Amniotic stem cell (primary cell): ENCODE results near the gene DUSP1.

ENCODE experiments used
- DNase-seq: peaks from one replicate; lab custom pipeline; 2025; lab: John Stamatoyannopoulos, UW

Gene DUSP1

GRCh38 chr5:172743112-172743959 is 27.7 kb downstream of the DUSP1 start:
- DNase-seq, result no peak

DNA sequence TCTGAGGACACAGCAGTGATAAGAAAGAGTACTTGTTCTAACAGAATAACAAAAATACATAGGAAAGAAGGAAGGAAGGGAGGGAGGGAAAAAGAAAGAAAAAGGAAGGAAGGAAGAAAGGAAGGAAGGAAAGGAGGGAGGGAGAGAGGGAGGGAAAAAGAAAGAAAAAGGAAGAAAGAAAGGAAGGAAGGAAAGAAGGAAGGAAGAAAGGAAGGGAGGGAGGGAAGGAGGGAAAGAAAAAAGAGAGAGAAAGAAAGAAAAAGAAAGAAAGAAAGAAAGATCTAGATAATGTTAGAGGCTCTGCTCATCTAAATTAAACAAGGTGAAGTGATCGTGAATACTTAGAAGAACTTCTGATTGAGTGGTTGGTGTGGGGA is 29.8 kb downstream of the DUSP1 start:
- no peak for DNase-seq

DNA sequence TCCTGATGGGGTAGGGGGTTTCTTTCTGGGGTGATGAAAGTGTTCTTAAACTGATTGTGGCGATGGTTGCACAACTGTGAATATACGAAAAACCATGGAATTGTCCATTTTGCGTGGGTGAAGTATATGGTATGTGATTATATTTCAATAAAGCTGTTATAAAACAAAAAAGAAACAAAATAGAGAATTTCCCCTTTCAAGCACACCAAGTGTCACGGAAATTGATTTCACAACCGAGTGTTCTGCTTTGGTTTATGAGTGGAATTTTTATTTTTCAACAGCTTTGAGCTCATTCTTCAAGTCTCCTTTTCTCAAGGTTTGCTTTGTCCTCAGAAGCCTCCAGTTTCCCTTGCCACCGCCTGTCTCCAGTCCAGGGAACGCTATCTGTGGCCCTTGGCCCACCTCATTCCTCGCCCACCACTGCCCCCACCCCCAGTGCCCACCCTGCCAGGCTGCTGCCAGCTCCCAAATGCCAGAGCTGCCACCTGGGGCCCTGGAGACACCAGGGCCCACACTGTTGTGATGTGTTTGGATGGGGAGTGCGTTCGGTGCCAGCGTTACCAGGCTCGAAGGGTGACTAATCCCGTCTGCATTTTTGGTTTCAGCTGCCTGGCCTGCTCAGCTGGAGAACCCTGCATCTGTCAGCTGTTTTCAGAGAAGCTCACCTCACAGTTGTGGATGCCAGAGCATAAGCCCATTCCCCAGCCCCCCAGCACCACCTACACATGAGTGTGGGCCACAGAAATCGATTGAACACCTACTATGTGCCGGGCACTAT is 30.4 kb downstream of the DUSP1 start:
- peak; percentile 85 for DNase-seq

DNA sequence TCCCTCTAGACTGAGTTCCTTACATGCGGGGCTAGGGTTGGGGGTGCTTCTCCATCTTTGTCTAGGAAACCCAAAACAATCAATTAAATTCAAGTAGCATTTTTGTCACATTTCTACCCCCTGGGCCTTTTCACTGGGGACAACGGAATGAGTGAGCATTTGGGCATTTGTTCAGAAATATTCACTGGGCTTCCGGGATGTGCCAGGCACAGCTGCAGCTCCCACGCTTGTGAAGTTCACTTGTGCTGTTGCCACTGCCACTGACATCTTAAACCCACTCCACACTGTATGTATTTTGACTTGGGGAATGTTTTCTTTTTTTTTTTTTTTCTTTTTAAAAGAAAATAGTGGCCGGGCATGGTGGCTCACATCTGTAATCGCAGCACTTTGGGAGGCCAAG is 31.6 kb downstream of the DUSP1 start:
- DNase-seq, result no peak

DNA sequence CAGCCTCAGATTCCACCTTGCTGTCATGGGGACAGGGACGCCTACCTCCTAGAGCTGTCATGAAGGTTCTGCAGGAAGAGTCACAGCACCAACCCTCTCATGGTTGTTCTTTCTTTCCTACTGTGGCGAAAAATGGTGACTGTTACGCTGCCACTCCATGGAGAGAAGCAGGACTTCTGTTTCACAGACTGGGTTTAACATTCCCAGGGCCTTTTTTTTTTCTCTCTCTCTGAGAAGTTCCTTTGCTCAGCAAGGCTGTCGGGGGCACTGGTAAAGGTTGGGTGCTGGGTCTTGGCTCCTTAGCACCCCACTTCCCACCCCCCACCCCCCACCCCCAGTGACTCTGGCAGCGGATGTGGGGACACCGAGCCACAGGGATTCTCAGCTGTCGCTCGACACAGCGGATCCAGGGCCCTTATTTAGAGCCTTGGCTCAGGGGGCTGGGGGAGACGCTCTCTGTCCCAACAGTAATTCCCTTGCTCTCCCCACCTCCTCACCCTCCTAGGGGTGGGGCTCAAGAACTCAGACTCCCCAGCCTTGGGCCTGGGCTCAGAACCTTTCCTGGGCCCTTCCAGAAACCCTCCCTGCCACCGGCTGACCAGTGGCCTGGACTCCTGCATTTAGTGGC is 34.4 kb downstream of the DUSP1 start:
- no peak for DNase-seq

GRCh38 chr5:172735141-172735831 is 35.7 kb downstream of the DUSP1 start:
- no peak for DNase-seq

- no peak for DNase-seq
Observed at GRCh38 chr5:172733974-172734346, 37.0 kb downstream of the DUSP1 start.

DNA sequence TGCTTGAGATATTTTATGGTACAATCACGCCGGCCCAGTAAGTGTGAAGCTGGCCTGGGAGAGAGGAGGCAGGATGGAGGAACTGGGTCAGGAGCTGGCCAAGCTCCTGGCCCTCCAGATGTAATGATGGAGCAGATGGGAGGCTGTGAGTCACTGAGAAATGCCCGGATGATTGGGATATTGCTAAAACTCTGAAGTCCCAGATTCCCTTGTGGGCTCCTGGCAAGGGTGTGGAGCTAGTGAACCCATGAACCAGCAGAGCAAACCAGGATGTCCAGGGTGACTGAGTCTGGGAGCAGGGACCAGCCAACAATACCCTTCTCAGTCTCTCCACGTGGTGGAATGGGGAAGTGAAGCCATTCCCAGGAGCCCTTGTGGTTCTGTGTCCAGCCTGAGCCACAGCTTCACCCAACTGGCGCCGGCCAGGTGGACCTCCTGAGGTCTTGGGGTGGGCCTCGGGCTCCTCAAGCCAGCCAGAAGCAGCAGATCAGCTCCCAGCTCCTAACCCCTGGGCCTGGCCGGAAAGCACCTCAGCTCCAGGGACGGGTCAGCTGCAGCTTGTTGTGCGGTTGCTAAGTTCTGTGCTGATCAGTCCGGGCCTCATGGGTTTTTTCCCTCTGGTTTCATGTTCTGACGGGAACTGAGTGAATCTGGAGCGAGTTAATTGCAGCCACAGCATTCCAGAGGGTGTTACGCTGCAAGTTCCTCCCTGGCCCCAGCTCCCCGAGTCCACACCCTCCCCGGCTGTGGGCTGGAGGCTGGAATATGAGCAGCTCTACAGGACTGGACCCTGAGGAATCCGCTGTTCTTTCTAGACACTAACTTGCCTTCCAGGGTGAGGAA is 37.6 kb downstream of the DUSP1 start:
- DNase-seq, result peak; percentile 88

GRCh38 chr5:172732201-172732865 is 38.7 kb downstream of the DUSP1 start:
- no peak for DNase-seq

DNA sequence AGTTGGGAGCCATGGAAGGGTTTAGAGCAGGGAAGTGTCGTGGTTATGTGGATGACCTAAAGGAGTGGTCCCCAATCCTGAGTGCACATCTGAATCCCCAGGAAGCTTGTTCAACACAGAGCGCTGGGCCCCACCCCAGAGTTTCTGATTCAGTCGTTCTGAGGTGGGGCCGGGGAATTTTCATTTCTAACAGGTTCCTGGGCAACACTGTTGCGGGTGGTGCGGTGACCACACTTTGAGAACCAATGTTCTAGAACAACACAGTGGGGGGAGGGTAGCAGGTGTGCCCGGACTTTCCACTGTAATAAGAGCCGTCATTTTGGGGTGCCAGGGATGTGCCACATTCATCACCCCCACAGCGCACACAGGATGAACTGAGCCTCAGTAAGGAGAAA is 39.3 kb downstream of the DUSP1 start:
- no peak for DNase-seq

DNA sequence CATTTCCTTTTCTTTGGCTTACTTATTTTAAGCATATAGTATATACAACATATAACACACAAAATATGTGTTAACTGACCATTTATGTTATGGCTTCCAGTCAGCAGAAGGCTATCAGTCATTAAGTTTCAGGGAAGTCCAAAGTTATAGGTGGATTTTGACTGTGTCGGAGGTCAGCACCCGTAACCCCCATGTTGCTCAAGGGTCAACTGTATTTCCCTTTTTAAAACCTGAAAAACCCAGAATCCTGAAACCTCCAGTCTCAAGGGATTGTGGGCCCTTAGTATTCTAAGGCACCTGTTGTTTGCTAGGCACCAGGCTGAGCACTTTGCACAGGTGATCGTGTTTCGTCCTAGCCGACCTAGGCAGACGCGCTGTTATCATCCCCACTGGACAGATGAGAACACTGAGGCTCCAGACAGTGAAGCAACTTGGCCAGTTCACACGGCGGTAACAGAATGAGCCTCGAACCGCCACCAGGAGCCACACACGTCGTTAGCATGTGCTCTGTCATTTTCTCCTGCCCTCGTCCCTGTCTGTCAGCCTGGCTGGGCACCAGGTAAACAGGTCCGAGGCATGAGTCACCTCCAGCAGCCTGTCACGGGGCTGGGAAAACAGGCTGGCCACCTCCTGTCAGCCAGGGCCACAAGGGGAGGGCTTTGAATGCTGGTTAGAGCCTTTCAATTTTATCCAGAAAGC is 39.9 kb downstream of the DUSP1 start:
- DNase-seq, result no peak

DNA sequence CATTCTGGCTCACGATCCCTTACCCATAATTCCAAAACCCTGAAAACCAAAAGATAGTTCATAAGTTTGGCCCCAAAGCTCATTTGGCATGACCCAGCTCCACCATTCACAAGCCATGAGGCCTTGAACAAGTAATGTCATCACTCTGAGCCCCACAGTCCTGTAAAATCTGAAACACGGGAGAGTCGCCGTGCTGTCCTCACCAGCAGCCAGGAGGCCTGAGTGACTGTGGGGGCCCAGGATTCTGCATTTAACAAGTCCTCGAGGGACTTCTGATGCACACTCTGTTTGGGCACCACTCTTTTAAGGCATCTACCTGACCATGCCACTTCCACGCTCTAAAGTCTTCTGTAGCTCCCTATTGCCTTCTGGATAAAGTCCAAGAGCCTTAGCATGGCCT is 40.8 kb downstream of the DUSP1 start:
- no peak for DNase-seq

DNA sequence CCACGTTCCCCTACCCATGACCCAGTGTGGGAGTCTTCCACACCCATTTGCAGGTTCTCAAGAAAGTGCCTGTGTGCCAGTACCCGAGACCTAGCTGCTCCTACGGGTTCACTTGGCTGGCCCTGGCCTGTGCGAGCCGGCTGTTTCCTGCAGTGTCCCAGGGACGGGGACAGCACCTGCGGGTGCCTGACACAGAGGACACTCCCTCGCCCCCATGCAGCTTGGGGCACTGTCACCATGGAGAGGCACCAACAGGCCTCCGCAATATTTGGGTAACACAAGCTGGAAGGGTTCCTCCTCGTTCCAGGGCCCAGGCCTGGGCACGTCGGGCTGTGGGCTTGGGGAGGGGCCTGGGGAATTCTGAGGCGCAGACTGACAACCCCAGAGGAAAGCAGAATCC is 41.4 kb downstream of the DUSP1 start:
- no peak for DNase-seq

DNA sequence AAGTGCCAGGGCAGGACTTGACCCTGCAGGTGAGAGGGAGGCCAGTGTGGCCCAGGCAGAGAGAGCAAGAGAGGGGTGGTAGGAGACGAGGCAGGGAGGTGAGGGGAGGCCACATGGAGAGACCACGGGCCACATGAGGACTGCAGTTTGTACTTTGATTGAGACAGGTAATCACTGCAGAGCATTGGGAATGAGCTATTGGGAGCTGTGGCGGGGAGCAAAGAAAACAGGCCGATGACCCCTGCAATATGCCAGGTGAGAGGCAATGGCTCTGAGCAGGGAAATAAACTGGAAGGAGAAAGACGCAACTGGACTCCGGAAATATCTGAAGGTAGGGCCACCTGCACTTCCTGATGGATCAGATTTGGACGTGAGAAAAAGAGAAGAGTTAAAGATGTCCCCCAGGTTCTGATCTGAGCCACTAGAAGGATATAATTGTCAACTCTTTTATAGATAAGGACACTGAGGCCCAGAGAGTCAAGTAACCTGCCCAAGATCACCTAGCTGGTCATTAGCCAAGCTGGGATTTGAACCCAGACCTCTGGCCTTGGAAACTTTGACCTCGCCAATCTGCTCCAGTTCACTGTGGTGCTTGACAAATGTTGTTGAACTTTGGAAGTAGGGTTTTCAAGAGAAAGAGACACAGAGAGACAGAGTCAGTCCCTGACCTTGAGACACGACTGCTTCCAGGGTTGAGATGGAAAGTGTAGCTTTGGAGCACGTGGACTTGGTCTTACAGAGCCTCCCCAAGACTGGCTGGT is 42.3 kb downstream of the DUSP1 start:
- no peak for DNase-seq

DNA sequence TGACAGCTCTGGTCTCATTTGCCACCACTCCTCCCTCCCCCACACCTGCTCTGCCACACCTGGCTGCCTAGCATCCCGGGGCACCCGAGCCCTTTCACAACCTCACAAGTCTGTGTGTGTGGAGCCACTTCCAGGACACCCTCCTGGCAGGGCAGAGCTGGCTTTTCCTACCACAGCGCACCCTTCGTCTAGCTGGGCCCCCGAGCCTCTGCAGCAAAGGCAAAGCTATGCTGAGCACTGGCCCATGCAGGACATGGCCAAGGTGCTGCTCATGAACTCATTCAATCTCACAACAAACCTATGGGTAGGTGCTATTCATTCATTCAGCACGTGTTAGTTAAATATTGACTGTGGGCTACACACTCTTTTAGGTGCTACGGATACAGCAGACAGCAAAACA is 43.4 kb downstream of the DUSP1 start:
- DNase-seq, result no peak

DNA sequence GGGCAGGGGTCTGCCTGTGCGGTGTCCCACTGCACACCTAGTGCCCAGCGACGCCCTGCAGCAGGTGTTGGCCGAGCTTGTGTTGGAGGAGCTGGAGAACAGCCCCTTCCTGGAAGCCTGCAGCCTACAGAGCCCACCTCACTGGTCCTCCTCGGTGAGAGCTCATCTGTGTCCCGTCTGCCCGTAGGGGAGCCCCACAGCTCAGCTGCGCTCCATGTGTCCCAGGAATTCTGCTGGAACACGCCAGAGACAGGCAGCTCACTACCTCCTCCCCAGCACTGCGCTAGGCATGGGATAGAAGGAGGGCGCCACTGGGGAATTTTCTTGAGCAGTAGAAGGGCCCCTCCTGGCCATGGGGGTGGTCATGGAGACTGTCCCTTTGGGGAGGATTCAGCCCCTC is 44.0 kb downstream of the DUSP1 start:
- no peak for DNase-seq

DNA sequence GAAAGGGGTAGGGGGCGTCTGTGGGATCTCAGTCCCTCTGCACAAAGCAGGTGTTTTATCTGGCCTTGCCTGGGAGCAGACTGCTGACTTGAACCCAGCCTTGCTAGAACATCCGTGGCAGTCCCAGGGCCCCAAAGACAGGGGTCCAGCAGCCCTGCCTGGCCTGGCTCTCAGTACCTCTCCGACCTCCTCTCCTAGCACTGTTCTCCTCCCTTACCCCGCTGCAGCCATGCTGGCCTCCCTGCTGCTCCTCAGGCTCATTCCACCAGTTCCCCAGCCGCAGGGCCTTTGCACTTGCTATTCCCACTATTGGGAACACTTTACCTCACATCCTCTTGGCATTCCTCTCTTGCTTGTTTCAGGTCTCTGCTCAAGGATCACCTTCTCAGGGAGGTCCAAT is 45.2 kb downstream of the DUSP1 start:
- no peak for DNase-seq

DNA sequence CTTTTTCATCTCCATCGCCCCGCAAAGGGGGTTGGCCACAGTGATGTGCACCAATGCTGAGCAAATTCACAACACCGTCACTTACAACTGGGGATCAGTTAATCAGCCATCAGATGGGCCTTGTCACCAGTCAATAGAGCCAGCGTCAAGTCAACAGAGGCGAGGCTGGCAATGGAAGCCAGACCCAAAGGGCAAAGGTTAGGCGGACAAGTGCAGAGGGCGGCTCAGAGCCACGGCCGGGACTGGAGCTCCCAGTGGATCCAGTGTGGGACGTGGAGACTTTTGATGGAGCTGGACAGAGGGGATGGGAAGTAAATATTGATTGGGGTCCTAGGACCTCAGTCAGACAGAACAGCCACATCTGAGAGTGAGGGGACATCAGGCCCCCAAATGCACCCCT is 45.7 kb downstream of the DUSP1 start:
- DNase-seq, result no peak
